SW 1271 (cell line): ENCODE measurements around the gene SSBP3.
"Not testable (repeated sequence)": the region's sequence is repeated elsewhere in the genome, so short reads cannot be mapped to it uniquely, and the experiment has no call there.

Experiments
- DNase-seq, 2 experiments: peaks; one replicate each; lab custom pipeline; 2025; lab: John Stamatoyannopoulos, UW

Gene SSBP3

DNA sequence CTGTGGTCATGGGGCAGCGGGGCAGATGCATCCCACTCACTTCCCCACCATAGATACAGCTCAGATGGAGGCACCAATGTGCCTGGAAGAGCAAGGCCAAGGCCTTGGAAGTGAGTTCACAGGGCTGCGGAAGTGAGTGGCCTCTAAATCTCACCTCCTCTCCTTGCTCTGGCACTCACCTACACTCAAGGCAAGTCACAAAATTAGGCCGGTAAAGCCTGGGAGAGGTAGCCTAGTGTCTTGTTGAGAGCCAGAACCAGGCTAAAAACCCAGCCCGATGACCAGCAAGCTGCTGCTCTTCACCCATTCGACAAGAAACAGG is 57.5 kb downstream of the SSBP3 start:
- no peak for DNase-seq

DNA sequence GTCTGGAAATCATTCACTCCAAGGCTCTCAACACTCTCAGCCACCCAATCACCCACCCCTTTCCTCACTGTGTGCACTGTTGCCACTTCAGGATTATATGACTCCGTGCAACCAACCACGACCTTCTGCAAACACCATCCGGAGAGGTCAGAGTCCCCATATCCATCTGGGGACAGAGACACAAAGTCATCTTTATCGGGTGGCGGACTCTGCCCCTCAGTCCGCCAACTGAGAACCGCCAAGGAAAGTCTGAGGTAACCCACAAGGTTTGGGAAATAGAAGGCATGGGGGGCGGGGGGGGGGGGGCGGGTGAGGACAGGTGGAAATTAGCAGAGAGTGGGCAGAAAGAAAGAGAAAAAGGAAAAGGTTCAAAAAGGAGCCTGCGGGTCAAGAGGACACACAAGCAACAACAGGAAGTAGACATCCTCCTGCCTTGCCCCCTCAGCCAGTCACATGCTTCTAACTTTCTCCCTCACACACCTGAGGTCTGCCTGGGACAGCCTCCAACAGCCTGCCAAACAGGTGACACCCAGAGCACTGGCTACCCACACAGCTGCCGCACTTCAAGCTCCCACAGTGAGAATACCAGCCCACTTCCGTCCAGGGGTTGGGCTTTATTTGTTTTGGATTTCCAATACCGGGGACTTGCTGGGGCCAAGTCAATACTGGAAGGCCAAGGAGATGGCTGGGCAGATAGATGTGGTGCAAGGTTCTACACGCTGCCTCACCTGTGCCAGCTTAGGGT is 58.1 kb downstream of the SSBP3 start:
- no peak for DNase-seq

DNA sequence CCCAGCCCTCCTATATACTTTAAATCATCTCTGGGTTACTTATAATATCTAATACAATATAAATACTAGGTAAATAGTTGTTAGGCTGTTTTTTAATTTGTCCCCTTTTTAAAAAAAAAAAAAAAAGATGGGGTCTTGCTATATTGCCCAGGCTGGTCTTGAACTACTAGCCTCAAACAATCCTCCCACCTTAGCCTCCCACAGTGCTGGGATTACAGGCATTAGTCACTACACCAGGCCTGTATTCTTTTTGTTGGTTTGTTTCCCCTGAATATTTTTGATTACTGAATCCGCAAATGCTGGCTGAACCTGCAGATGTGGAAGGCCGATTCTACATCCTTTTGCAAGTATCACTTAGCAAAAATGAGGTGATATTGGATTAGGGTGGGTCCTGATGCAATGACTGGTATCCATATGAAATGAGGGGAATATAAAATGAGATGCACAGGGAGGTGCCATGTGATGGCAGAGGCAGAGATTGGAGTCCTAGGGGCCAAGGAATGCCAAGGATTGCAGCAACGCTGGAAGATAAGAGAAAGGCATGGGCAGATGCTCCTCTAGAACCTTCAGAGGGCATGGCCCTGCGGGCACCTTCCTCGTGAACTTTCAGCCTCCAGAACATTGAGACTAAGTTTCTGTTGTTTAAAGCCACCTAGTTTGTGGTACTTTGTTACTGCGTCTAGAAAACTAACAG is 58.8 kb downstream of the SSBP3 start:
- DNase-seq, result no peak

DNA sequence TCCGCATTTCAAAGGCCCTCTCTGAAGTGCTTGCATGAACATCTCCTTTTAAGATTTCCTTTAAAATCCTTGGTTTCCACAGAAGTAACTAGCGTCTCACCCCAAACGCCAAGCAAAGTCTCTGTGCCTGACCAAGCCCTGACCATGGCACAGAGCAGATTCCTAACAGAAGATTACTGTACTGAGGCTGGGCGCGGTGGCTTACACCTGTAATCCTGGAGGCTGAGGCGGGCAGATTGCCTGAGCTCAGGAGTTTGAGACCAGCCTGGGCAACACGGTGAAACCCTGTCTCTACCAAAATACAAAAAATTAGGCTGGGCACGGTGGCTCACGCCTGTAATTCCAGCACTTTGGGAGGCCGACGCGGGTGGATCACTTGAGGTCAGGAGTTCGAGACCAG is 60.6 kb downstream of the SSBP3 start:
- DNase-seq, result not testable (repeated sequence)

- DNase-seq, result no peak
Measured at GRCh38 chr1:54345116-54345515, 61.1 kb downstream of the SSBP3 start.

GRCh38 chr1:54342742-54343687 is 63.2 kb downstream of the SSBP3 start:
- DNase-seq, result no peak

- DNase-seq, result no peak
Measured at GRCh38 chr1:54342288-54342687, 63.9 kb downstream of the SSBP3 start.

DNA sequence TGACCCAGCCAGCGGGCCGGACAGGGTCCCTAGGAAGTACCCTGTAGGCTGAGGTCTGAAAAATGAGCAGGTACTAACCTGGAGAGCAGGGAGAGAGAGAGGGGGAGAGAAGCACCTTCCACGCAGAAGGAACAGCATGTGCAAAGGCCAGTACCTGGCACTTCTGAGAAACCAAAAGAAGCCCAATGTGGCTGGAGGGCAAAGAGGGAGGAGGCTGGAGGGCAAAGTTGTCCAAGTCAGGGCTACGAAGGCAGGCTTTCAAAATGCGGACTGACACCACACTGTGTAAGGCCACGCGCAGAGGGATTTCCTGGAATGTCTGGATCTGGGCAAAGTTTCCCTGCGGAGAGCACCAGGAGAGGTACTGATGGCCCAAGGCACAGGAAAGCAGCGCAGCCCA is 64.4 kb downstream of the SSBP3 start:
- no peak for DNase-seq

DNA sequence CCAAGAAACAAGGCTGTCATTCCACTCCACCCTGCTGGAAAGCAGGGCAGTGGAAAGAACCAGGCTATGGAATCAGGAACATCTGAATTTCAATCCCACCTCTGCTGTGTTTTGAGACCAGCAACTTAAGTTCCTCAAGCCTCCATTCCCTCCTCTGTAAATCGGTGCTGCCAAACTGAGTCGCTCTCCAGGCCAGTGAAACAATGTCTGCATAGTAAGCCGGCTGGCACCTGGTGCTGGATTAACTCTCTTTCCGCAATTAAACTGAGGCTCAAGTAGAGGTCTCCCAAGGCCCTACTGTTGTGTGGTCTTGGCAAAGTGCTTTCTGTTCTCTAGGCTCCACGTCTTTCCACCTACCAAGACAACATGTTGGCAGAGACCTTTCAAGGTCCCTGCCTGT is 65.3 kb downstream of the SSBP3 start:
- DNase-seq, result no peak

GRCh38 chr1:54340434-54340833 is 65.8 kb downstream of the SSBP3 start:
- no peak for DNase-seq

GRCh38 chr1:54339126-54339525 is 67.1 kb downstream of the SSBP3 start:
- DNase-seq, result no peak

DNA sequence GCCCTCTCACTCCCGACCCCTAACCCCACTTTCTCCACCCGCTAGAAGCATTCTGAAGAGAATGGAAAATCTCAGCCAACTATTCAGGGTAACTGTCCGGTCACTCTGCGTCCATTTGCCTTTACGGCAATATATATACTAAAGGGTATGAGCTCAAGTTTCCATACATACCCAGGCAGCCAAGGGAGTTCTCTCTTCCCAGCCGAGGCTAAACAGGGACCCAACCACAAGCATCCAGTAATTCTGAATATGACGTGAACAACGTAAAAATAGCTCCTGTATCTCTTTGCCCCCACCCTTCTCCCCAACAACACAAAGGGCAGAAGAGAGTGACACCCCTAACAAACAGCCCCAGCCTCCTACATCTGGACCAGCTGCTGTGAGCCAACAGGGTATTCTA is 67.7 kb downstream of the SSBP3 start:
- DNase-seq, result no peak

- DNase-seq, result no peak
Measured at GRCh38 chr1:54337928-54338327, 68.3 kb downstream of the SSBP3 start.

DNA sequence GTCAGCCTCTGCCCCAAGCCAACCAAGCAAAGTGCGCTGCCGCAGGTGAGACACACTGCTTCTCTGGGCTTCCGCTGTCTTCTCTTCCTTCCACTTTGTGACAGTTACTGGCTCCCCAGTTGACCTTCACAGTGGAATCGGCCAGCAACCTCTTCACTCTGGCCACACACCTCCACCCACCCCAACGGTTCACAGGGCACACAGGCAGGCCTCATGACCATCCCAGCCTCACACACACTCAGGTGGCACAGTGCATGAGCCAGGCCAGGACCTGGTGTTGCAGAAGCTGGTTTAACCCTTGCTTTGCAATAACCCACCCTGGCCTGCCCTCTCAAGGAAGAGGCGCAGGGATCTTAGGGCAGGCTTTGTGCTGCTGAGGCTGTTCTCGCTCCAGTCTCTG is 69.2 kb downstream of the SSBP3 start:
- no peak for DNase-seq

DNA sequence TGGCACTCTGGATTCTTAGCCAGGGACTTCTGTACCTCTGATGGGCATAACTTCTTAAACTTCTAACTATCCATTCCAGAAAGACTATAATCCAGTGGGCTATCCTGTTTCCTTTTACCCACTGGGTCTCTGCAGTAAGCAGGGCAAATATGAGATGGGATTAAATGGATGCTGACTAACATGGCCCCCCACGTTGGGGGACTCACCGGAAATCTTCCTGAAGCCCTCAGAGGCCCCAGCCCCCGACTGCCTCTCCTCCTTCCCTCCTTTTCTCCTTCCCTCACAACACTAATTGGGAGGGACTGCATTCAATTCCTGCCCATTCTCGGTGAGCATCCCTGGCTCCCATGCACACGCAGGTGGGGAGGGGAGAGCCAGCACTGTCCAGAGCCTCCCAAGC is 70.1 kb downstream of the SSBP3 start:
- DNase-seq, result no peak

DNA sequence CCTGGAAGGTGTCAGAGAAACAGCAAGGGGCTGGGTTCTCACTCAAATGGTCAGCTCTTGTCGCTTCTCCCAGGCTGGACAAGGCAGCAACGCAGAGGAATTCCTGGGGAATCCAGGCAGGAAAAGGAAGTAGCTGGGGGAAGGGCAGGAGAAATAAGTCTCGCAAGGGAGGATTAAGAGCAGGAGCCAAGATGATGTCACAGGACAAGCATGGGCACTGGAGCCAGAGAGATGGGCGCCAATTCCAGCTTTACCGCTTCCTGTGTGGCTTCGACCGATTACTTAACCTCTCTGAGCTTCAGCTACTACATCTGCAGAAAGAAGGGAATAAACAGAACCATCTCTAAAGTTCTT is 70.5 kb downstream of the SSBP3 start:
- no peak for DNase-seq

DNA sequence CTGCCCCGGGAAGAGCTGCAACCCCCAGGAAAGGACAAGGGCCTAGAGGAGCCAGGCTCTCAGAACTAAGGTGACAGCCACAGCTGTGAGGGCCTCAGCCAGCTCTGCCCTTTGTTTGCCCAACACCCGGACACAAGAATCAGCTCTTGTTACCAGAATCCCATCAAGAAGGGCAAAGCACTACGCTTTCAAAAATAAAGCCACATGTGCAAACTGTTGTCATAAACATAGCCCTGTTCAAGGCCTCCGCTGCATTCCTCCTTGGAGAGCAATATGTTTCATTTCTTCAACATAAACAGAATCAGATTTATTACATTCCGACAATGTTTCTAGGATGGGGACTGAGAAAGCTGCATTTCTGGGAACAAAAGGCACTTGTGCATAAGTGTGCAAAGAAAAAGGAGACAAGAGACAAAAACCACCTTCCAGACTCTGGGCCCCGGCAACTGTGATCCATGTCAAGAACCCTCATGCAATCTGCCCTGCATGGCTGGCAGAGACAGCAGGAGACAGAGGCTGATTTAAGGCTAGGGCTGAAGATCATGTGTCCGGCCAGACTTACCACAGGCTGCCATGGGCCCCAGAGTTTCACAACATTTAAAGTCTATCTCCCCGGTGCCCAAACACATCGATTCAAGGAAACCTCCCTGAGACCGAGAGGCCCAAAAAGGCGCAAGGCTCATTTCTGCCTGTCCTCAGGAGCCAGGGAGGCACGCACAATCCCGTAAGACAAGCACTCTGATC is 71.0 kb downstream of the SSBP3 start:
- no peak for DNase-seq

DNA sequence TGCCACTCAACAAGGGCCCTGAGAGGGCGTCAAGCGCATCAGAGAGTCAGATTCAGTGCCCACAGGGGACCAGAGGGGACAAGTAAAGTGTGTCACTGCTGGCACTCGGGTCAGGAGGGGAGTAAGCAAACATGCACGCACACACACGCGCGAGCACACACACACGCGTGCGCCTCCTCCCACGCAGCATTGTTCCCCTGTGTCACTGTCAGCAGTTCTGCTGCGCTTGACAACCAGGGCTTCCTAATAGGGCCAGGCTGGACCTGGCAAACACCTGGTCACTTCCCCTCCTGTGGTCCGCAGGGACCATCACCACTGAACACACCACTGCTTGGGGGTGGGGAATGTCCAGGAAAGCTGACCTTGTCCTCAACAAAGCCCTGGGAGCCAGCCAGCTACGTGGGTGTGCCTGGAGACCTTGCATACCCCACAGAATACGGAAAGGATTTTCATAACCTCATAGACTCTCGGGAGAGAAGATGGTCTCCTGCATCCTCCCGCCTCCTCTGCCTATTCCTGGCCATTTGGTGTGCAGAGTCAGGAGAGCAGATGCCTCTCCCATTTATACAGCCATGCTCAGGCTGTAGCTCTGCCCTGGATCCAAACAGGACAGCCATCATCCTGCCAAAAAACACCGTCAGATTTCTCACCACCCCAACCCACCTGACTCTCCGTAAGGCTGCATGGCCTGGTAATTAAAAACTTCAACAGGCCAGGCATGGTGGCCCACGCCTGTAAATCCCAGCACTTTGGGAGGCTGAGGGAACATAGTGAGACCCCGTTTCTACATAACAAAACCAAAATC is 73.2 kb downstream of the SSBP3 start:
- DNase-seq, result no peak

DNA sequence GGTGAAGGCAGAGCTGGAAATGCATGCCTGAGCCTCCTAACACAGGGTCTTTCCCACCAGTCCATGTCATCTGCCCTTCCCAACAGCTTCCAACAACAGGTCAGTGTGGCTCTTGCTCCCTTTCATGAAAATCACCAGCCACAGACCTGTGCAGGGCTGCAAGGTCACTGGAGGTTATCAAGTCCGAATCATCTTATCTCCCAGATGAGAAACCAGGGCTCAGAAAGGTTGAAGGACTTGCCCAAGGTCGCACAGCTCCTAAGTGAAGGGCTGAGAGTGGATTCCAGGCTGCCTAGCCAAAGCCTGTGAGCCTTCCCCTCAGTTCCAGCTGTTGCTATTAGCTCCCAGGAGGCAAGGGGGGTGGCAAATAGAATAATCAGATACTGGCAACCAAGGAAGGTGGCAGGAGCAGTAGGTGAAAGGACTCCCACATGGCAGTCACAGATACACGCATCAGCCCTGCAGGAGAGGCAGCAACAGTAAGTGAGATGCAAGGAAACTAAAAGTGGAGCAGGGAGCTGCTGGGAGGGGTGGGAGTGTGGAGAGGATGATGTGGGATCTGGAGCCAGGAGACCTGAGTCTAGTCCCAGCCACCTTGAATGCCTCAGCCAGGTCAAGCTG is 74.2 kb downstream of the SSBP3 start:
- DNase-seq, result no peak

DNA sequence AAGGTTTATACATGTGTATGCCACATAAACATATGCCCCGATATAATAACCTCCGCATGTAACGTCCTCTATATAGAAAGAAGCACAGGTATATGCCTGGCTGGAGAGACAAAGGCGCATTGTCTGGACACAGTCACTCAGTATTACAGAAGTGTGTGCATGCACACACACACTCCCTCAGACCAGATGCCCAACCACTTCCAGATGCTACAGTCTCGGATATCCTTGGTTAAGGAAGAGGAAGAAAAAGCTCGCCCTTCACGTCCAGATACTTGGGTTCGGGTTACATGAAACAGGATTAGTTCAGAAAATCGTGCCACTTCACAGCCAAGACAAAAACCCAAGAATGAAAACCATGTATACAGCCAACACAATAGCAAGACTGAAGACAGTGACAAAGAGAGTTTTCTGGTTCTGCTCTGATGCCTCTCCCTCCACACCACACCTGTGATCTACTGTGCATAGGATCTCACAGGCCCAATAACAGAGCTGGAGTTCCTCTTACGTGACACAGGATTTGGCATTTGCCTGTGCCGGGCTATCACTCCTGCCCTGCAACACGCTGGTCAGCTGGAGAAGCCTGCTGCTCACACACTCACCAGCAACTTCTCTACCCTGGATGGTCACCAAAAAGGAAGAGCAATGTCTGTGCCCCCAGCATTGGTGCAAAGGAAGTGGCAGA is 75.0 kb downstream of the SSBP3 start:
- DNase-seq, result no peak
